ENCODE results near the gene FOXK1.

Gene FOXK1

DNA sequence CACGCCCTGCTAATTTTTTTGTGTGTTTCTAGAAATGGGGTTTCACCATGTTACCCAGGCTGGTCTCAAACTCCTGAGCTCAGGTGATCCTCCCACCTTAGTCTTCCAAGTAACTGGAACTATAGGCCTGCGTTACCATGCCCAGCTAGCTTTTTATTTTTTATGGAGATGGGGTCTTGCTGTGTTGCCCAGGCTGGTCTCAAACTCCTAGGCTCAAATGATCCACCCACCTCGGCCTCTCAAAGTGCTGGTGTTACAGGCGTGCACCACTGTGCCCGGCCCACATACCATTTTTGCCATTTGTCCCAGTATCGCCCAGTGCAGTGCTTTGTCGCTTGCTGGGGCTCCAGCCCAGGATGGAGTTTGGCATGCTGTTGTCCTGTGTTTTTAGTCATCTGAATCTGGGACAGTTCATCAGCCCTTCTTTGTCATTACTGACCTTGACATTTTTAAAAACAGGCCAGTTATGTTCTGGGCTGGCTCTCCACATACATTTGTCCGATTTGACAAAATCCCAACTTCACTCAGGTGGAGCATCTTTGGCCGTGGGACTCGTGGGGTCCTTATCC, 16.7 kb downstream of the FOXK1 start:
- DNase-seq (ENCODE audit: low read depth, low spot score) = no peak

DNA sequence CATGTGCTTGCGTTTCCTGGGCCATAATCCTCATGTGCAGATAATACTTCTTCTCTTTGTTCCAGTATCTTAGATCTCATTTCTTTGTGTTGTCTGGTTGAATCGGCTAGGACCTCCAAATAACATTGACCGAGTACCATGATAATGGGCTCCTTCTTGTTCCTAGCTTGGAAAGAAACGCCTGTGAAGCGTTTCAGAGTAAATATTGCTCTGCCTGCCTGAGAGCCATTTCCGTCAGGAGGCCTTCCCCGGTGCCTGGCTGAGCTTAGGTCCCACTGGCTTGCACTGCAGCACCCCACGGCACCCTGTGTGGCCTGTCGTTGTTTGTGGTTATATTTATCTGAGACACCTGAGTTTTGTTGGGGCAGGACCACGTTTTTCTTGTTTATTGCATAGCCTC, 17.7 kb downstream of the FOXK1 start:
- DNase-seq (ENCODE audit: low read depth, low spot score) = no peak

DNA sequence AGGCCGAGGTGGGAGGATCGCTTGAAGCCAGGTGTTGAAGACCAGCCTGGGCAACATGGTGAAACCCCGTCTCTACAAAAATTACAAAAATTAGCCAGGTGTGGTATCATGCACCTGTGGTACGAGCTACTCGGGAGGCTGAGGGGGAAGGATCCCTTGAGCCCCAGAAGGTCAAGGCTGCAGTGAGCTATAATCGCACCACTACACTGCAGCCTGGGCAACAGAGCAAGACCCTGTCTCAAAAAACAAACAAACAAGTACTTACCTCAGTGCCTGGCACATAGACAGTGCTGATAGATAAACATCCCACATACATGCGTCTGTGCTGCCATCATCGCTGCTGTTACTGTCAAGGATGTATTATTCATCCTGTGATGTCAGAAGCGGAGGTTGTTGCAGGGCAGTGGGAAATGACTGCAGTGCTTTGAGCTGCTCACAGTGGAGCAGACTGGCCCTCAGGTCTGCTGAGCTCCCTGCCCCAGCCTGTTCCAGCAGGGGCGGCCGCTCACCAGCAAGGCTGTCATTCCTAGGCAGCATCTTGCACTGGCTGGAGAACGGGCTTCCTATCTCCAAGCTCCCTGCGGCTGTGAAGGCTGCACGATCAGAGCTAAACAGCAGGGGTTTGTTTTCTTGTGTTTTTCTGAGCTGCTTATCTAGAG, 18.6 kb downstream of the FOXK1 start:
- no peak for DNase-seq (ENCODE audit: low read depth, low spot score)

DNA sequence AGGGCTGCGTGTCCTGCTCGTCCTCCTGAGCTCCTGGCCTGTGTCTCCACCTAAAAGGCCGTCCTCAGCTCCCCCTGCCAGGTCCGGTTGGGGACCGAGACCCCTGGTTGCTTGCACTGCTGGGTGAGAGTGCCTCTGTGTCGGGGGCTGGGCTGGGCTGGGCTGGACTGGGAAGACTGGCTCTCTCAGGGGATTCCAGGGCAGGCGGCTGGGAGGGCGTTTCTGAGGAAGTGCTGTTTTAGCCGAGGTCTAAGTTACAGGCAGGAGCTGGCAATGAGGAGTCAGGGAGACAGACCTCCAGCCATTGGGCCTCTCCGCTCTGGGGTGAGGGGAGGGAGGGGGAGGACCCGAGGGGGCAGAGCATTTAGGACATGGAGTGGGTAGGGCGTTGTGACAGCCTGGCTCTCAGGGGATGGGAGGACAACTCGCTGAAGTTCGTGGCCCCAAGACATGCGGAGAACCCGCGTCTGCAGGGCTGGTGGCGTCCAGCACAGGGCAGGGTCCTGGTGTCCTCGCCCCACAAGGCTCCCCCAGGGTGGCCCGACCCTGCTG, 20.9 kb downstream of the FOXK1 start:
- no peak for DNase-seq (ENCODE audit: low read depth, low spot score)

DNA sequence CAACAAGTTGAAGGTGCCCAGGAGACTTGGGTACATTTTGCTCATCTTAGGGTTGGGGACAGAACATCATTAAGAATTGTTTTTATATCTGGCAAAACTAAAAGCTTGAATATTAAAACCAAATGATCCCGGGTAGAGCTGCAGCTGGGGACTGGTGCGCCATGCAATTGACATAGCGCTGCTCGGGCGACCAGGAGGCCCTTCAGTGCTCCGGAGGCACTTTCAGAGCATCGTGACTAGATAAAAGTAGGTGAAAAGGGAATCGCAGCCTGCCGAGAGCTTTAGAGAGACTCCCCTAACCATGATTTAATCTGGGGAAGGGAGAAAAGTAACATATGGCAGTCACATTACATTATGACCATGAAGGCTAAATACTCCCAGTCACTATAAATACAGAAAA, 21.4 kb downstream of the FOXK1 start:
- DNase-seq (ENCODE audit: low read depth, low spot score) = no peak

DNA sequence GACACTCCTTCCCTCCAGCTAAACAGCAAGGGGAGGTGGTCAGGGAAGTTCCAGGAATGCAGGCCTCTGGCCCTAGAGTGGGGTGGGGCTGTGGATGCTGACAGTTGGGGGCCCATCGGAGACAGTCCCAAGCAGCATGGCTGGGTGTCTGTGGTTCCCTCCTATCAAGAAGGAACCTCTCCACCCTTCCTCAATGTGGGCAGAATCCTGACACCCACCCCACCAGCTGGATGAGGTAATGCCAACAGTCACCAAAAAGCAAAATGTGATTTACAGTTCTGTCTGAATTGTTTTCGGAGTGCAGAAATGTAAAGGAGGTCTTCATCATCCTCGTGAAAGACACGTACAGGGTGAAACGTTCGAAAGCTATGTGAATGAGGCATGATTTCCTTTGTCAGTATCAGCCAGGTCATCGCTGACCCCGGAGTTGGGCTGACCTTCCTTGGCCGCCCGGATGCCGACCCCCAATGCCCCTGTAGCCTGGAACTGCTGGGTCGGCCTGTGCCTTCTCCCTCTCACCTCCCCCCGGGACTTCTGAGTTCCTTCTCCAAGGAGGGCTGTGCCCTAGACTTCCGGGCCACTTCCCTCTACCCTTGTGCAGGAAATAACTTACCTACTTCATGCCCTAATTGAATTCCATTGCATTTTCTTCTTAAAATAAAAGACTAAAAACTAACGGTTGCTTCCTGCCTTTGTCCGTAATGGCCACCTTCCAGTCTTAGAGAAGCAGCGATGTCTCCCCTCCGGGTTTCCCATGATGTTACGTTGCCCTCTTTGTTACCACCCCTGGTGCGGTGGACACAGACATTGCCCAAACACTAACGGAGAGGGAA, 24.5 kb downstream of the FOXK1 start:
- DNase-seq (ENCODE audit: low read depth, low spot score) = no peak

DNA sequence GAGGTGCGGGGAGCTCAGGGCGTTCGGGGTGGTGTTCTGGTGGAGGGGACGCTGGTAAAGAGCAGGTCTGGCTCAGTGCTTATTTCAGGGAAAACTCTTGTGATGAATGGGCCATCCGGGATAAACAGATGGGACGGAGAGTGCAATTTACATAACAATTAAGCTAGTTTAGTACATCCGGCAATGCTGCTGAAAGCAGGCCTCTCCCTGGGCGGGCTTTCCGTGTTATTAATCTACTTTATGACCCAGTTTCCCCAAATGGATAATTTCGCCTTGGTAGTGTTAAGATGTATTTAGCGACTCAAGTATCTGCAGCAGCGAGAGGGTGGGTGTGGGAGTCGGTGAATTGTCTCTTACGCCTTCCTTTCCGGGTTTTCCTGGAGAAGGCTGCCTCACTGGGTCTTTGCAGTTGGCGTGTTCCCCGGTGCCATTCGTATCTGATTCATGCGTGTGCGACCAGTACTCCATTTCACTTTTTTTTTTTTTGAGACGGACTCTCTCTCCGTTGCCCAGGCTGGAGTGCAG, 25.2 kb downstream of the FOXK1 start:
- no peak for DNase-seq (ENCODE audit: low read depth, low spot score)

DNA sequence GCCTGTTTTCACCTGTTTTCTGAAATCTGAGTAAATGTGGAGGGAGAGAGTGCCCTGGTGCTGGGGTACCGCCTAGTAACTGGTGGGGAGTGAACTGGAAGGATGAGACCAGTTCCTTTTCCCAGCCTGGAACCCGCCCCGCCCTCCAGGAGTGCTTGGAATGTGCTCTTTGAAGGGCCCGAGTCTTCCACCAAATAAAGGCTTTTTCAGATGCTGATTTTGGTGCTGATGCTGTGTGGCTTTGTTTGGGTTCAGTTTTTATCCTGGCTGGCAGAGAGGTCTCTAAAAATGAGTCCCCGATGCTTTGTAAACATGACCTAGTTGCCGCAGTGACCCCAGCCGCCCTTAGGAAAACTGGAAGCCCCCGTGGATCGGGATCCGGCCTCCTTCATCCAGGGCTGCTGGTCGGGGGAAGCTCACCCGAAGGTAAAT, 25.9 kb downstream of the FOXK1 start:
- no peak for DNase-seq (ENCODE audit: low read depth, low spot score)

DNA sequence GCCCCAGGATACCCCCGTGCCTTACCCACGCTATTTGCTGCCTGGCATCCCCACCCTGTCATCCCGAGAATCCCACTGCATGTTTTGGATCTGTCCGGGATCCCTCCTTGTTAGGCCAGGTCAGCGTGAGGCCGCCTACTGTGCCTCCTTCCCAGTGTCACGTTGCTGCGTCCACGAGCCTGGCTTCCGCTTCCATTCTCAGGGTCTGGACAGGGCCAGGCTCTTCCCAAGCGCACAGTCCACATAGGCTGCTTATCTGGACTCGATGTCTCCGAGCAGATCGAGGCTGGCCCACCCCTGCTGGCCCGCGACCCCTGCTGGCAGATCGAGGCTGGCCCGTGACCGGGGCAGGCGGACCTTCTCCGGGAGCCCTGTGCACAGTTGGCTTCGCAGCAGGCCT, 27.1 kb downstream of the FOXK1 start:
- no peak for DNase-seq (ENCODE audit: low read depth, low spot score)

DNA sequence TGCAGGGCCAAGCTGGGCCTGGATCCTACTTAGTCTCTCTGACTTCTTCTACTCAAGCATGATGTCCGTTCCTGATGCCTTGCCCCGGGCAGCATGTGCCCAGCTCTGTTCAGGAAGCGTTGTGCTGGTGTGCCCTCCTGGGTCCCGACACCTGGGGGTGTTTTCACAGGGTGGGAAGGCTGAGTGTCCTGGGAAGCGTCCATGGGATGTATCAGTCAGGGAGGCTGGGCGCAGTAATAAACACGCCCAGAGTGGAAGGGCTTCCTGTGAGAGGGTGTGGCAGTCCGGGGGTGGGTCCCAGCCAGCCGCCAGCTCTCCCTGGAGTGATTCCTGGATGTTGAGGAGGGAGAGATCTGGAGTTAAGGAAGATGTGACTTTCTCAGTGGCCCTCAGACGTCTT, 29.0 kb downstream of the FOXK1 start:
- DNase-seq (ENCODE audit: low read depth, low spot score) = no peak

DNA sequence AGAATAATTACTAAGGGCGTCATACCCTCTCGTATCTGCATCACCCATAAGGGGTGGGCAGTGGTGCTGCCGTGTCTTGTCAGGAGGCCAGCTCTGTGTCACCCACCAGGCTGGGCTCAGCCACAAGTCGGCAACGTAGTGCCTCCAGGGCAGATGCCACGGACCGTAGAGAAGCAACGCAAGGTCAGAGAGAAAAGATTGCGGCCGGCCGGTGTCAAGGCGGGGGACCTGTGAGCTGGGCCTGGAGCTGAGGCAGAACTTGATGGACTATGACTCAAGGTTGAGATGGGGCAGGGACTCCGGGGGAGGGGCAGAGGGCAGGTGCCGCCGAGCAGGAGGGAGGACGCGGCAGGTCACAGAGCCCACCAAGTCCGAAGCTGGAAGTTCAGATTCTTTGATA, 29.5 kb downstream of the FOXK1 start:
- no peak for DNase-seq (ENCODE audit: low read depth, low spot score)

DNA sequence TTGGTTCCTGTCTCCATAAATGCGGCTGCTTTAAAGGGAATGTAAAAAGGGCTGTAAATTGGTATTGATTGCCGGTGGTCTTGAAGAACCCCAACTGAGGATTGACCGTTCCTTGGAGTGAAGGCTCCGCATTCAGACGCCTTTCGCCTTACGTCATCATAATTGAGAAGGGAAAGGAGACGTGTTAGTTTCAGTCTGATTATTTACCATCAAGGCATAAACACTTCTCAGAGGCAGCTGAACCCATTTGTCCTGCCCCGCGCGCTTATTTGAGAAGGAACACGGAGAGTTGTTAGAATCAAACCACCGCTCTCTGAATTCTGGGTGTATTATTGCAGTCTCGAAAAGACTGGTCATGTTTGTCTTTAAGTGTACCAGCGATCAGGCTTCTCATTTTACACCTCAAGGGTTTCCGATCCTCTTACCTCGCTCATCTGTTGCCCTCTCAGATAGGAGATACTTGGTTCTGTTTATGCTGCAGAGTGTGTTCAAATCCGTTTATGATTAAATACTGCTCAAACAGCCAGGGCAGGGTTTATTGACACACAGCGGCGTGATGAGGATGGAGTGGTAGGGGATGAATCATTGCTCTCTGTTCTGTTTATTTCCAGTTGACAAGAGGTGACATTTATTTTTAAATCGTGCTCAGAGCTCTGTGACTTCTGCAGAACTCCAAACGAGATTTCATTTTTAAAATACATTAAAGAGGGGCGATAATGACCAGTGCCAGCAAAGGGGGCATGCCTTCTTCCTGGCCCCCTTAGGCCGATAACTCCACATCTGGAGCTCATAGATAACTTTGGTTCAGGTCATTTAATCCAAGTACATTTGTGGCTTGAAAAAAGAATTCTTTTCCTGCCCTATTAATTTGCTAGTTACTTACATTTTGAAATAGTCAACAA, 30.4 kb downstream of the FOXK1 start:
- no peak for DNase-seq (ENCODE audit: low read depth, low spot score)

DNA sequence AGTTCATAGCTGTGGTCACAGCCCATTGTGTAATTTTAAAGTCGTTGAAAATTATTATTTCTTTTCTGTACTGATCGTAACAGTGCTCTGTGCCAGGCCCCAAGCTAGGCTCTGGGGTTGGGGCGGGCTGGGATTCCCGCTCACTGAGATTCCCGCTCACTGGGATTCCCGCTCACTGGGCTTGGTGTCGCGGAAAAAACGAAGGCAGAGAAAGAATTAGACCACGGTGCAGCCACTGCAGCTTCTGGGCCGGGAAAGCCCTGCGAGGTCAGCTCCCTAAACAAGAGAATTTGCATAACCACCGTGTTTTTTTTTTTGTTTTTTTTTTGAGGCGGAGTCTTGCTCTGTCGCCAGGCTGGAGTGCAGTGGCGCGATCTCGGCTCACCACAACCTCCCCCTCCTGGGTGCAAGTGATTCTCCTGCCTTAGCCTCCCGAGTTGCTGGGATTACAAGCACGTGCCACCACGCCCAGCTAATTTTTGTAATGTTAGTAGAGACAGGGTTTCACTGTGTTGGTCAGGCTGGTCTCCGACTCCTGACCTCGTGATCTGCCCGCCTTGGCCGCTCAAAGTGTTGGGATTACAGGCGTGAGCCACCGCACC, 31.2 kb downstream of the FOXK1 start:
- no peak for DNase-seq (ENCODE audit: low read depth, low spot score)

DNA sequence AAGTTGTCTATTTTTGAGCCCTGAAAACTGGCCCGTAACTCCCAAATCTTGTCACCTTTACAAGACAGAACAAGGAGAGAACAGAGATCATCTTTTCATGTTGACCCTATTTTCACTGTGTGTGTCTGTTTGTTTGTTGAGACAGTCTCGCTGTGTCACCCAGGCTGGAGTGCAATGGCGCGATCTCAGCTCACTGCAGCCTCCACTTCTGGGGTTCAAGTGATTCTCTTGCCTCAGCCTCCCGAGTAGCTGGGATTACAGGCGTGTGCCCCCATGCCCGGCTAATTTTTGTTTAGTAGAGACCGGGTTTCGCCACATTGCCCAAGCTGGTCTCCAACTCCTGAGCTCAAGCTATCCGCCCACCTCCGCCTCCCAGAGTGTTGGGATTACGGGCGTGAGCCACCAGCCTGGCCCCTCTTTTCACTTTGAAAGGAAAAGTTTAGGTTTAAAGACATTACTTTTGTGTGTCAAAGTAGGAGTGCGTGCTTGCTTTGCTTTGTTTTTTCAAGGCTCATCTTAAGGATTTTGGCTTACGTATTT, 32.1 kb downstream of the FOXK1 start:
- DNase-seq (ENCODE audit: low read depth, low spot score) = no peak

DNA sequence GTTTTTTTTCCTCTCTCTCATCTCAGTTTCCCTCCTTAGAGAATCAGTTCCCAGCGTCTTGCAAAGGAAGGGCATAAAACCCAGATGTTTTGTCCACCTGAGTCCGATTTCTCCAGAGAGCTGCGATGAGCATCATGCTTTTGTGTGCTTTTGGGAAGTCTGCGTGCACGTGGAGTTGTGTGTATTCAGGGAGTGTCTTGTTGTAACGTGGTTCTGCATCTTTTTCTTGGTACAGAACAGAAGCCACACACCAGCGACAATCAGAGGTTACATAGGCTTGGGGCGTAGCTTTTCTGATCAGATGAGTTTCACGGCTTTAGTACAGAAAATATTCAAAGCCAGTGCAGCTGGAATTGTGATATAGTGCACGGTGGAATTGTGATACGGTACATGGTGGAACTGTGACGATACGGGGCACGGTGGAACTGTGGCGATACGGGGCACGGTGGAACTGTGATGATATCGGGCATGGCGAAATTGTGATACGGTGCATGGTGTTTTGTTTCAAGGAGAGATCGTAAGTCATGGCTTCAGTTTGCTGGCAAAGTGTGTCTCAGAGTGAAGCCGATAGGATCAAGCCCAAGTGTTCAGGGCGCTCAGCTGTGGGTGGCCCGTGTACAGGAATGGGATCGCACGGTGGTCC, 32.8 kb downstream of the FOXK1 start:
- no peak for DNase-seq (ENCODE audit: low read depth, low spot score)

DNA sequence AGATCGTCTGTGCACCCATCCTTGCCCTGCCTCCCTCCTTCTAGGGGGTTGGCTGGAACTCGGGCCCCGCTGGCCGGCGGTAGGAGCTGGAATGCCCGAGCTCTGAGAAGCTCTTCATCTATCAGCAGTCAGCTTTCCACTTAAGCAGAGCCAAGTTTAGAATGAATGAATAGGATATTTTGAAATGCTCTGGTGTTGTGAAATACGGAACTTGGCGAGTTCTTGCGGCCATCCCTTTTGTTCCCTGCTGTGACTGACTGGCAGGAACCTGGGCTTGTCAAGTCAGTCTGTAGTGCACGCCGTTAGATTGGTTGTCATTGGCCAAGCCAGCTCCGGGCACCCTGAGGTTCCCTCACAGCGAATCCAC, 33.3 kb downstream of the FOXK1 start:
- no peak for DNase-seq (ENCODE audit: low read depth, low spot score)

DNA sequence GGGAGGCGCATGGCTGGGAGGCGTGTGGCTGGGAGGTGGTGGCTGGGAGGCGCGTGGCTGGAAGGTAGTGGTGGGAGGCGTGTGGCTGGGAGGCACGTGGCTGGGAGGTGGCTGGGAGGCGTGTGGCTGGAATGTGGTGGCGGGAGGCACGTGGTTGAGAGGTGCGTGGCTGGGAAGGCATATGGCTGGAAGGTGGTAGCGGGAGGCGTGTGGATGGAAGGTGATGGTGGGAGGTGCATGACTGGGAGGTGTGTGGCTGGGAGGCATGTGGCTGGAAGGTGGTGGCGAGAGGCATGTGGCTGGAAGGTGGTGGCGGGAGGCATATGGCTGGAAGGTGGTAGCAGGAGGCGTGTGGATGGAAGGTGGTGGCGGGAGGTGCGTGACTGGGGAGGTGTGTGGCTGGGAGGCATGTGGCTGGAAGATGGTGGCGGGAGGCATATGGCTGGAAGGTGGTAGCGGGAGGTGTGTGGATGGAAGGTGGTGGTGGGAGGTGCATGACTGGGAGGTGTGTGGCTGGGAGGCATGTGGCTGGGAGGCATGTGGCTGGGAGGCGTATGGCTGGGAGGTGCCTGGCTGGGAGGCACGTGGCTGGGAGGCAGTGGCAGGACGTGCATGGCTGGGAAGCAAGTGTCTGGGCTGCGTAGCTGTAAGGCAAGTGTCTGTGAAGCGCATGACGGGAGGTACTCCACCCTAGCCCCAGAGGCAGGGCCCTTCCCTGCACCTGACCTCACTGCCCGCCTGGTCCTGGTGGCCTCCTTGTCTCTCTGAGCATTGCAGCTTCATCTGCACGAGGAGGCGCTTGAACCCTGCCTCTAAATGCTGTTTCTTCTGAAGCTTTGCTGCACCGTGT, 35.1 kb downstream of the FOXK1 start:
- DNase-seq (ENCODE audit: low read depth, low spot score) = no peak

DNA sequence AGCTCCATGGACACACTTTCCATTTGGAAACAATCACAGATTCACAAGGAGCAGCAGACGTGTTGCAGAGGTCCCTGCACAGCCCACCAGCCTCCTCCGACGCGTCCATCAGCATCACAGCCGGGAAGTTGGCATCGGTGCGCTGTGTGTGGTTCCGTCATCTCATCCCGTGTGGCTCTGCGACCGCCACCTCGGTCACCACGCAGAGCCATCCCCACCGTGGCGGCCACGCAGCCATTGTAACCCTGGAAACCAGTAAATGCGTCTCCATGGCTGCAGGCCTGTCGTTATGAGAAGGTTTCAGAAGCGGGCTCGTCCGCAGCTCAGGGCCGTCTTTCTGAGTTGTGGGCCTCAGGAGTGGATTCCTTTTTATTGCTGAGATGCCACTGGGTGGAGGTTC, 36.0 kb downstream of the FOXK1 start:
- no peak for DNase-seq (ENCODE audit: low read depth, low spot score)

DNA sequence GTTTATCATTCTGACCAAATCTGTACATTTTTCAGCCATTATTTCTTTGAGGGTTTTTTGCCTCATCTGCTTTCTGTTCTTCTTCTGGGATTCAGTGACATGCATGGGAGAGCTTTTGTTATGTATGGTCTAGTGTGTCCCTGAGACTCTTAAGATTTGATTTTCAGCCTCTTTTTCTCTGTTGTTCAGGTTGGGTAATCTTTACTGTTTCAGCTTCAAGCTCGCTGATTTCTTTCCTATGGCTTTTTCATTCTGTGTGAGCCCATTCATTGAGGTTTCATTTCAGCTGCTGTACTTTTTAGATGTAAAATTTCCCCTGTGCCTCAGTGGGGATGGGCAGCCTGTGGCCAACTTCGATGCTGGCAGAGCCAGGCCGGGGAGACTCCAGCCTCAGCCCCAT, 38.1 kb downstream of the FOXK1 start:
- no peak for DNase-seq (ENCODE audit: low read depth, low spot score)
